HepG2 (cell line): Measurements from ENCODE around the gene MFNG. TPM values are rescaled to one million over a fixed set of nuclear protein-coding genes. Genes with fewer than 3 reads are reported as not detected.

Source experiments
- ARID2 ChIP-seq: sonication (generic); formaldehyde crosslinking; IDR thresholded peaks from 2 replicates; pipeline ENCODE4 v1.8.1; 2022; ENCODE audit warnings: mild to moderate bottlenecking, missing genetic modification reagents, borderline replicate concordance
- BRD4 ChIP-seq: sonication (generic); formaldehyde crosslinking; IDR thresholded peaks from 2 replicates; pipeline ENCODE4 v1.4.0; 2020; ENCODE audit warnings: missing genetic modification reagents
- FOXA1 ChIP-seq, 2 experiments: fragments of 450-650 bp in 1 of 2; sonication (generic) in 1 of 2; formaldehyde crosslinking in 1 of 2; IDR thresholded peaks; 2 replicates each; pipeline versions ENCODE4 v1.4.0 to v1.6.1; 2016 to 2020; ENCODE audit warnings: missing genetic modification reagents in 1 of 2
- KDM5B ChIP-seq: sonication (generic); formaldehyde crosslinking; IDR thresholded peaks from 2 replicates; pipeline ENCODE4 v1.4.0; 2020; ENCODE audit warnings: missing genetic modification reagents, mild to moderate bottlenecking, borderline replicate concordance
- PTBP1 ChIP-seq: fragments of 200-400 bp; formaldehyde crosslinking; IDR thresholded peaks from 2 replicates; pipeline ENCODE4 v1.6.1; 2018; ENCODE audit warnings: low read length, low read depth; ENCODE audit not compliant: poor library complexity, severe bottlenecking
- REL ChIP-seq: sonication (generic); formaldehyde crosslinking; conservative IDR thresholded peaks from 2 replicates; pipeline ENCODE4 v1.8.0; 2022; ENCODE audit warnings: mild to moderate bottlenecking, missing genetic modification reagents, moderate library complexity
- SP140L ChIP-seq: sonication (generic); formaldehyde crosslinking; IDR thresholded peaks from 2 replicates; pipeline ENCODE4 v1.4.0; 2020; ENCODE audit warnings: missing genetic modification reagents, borderline replicate concordance
- TSC22D2 ChIP-seq: sonication (generic); formaldehyde crosslinking; IDR thresholded peaks from 2 replicates; pipeline ENCODE4 v1.5.1; 2020; ENCODE audit warnings: missing genetic modification reagents, mild to moderate bottlenecking, borderline replicate concordance
- ZNF124 ChIP-seq: sonication (generic); formaldehyde crosslinking; IDR thresholded peaks from 2 replicates; pipeline ENCODE4 v1.4.0; 2020; ENCODE audit warnings: missing genetic modification reagents
- ZNF160 ChIP-seq: sonication (generic); formaldehyde crosslinking; IDR thresholded peaks from 2 replicates; pipeline ENCODE4 v1.8.0; 2022; ENCODE audit warnings: mild to moderate bottlenecking, inconsistent platforms, missing genetic modification reagents
- ZNF430 ChIP-seq: sonication (generic); formaldehyde crosslinking; IDR thresholded peaks from 2 replicates; pipeline ENCODE4 v1.9.0; 2021; ENCODE audit warnings: mild to moderate bottlenecking, missing genetic modification reagents
- ZNF878 ChIP-seq: sonication (generic); formaldehyde crosslinking; IDR thresholded peaks from 2 replicates; pipeline ENCODE4 v1.8.1; 2023; ENCODE audit warnings: mild to moderate bottlenecking, missing genetic modification reagents, moderate library complexity
- polyA plus RNA-seq, 8 experiments: library from polyadenylated mRNA; depleted of rRNA in 3 of 8; stranded (reverse) in 7 of 8; unstranded in 1 of 8; fragments of >200 nt; fragmentation: Illumina TruSeq in 4 of 8; extraction: Trizol in 4 of 8; gene quantifications; 2 replicates each; pipeline versions ENCODE4 v1.2.1 to v1.2.3, GENCODE V29; 2011 to 2016; ENCODE audit warnings: low read depth in 4 of 8, missing spikeins in 1 of 8, mixed read lengths in 1 of 8; ENCODE audit not compliant: insufficient read depth in 1 of 8
- total RNA-seq, 5 experiments: library from RNA; depleted of rRNA; stranded (reverse); fragments of >200 nt; fragmentation: Illumina TruSeq; extraction: Trizol; gene quantifications; 2 replicates each; pipeline ENCODE4 v1.2.3, GENCODE V29; 2016; ENCODE audit warnings: low read depth in 1 of 5
- TF ChIP-seq, protein P1 (sequence below), 2 experiments: fragments of 450-650 bp in 1 of 2; sonication (generic) in 1 of 2; formaldehyde crosslinking; IDR thresholded peaks; 2 replicates each; pipeline versions ENCODE4 v1.5.0 to v1.8.0; 2020 to 2022; ENCODE audit warnings: mild to moderate bottlenecking in 1 of 2, missing genetic modification reagents in 1 of 2
- TF ChIP-seq, protein P2 (sequence below): sonication (generic); formaldehyde crosslinking; conservative IDR thresholded peaks from 2 replicates; pipeline ENCODE4 v1.8.0; 2022; ENCODE audit warnings: missing genetic modification reagents
- TF ChIP-seq, protein P3 (sequence below): sonication (generic); formaldehyde crosslinking; IDR thresholded peaks from 2 replicates; pipeline ENCODE4 v1.4.0; 2020; ENCODE audit warnings: missing genetic modification reagents
- TF ChIP-seq, protein P4 (sequence below), 2 experiments: sonication (generic) in 1 of 2; formaldehyde crosslinking in 1 of 2; IDR thresholded peaks; 2 replicates each; pipeline versions ENCODE4 v1.6.1 to v1.9.0; 2014 to 2022; ENCODE audit warnings: antibody characterized with exemption in 1 of 2, borderline replicate concordance in 1 of 2, inconsistent platforms in 1 of 2, low read depth in 1 of 2, missing genetic modification reagents in 1 of 2

Gene MFNG
- total and polyA plus RNA-seq, 2 of the 13 experiments (the other 11 are each of a cell fraction or from before 2014, with no cell fraction given): 1.0 to 11.7 TPM

DNA sequence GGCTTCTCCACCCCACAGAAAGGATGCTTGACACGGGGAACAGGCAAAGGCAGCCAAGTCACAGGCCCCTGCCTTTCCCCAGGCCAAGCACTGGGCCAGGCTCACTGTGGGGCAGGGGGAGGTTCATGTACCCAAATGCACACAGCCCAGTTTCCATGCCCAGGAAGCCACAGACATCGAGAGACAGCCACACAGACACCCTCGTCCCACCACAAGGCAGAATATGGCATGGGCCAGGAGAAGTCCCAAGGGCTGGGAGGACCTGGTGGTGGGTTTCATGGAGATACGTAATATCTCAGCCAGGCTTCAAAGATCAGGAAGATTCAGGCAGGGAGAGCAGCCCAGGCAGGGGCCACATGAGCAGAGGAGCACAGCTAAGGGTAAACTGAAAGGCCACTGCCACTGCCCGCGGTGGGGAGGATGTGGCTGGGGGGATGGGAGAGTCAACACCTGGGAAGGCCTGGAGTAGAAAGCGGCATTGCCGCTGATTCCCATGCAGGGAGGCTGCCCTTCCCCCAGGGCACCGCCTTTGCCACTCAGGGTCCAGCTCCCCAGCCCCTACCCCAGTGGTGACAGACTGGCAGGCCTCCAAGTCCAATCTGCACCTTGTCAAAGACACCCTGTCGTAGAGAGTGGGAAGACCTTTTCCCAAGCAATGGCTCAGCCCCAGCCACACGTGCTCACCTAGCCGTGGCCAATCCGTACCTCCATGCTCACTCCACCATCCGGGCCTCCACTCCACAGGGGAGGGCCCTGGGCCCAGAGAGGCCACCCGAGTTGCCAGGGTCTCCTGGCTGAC is 2.4 kb upstream of the MFNG start (continued):
- TF ChIP-seq FOXA1 (IDR thresholded peaks at IDR 0.05) (no peak), FOXA1 (CRISPR knock-in tag; IDR thresholded peaks at IDR 0.05) (peak; percentile 89), BRD4 (CRISPR knock-in tag) (no peak), KDM5B (peak; percentile 42; the same call in 1 of the 2 replicates), ZNF878 (no peak; the same call in 1 of the 2 replicates), TSC22D2 (CRISPR knock-in tag) (no peak), ZNF160 (CRISPR knock-in tag) (no peak), REL (no peak), ZNF430 (peak; percentile 77), SP140L (no peak), PTBP1 (no peak), ZNF124 (CRISPR knock-in tag) (no peak), ARID2 (CRISPR knock-in tag) (no peak)
- TF ChIP-seq, protein P1, sequence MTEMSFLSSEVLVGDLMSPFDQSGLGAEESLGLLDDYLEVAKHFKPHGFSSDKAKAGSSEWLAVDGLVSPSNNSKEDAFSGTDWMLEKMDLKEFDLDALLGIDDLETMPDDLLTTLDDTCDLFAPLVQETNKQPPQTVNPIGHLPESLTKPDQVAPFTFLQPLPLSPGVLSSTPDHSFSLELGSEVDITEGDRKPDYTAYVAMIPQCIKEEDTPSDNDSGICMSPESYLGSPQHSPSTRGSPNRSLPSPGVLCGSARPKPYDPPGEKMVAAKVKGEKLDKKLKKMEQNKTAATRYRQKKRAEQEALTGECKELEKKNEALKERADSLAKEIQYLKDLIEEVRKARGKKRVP (CRISPR knock-in tag; IDR thresholded peaks at IDR 0.05): no peak
- TF ChIP-seq, protein P2, sequence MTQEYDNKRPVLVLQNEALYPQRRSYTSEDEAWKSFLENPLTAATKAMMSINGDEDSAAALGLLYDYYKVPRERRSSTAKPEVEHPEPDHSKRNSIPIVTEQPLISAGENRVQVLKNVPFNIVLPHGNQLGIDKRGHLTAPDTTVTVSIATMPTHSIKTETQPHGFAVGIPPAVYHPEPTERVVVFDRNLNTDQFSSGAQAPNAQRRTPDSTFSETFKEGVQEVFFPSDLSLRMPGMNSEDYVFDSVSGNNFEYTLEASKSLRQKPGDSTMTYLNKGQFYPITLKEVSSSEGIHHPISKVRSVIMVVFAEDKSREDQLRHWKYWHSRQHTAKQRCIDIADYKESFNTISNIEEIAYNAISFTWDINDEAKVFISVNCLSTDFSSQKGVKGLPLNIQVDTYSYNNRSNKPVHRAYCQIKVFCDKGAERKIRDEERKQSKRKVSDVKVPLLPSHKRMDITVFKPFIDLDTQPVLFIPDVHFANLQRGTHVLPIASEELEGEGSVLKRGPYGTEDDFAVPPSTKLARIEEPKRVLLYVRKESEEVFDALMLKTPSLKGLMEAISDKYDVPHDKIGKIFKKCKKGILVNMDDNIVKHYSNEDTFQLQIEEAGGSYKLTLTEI (CRISPR knock-in tag): no peak
- TF ChIP-seq, protein P3, sequence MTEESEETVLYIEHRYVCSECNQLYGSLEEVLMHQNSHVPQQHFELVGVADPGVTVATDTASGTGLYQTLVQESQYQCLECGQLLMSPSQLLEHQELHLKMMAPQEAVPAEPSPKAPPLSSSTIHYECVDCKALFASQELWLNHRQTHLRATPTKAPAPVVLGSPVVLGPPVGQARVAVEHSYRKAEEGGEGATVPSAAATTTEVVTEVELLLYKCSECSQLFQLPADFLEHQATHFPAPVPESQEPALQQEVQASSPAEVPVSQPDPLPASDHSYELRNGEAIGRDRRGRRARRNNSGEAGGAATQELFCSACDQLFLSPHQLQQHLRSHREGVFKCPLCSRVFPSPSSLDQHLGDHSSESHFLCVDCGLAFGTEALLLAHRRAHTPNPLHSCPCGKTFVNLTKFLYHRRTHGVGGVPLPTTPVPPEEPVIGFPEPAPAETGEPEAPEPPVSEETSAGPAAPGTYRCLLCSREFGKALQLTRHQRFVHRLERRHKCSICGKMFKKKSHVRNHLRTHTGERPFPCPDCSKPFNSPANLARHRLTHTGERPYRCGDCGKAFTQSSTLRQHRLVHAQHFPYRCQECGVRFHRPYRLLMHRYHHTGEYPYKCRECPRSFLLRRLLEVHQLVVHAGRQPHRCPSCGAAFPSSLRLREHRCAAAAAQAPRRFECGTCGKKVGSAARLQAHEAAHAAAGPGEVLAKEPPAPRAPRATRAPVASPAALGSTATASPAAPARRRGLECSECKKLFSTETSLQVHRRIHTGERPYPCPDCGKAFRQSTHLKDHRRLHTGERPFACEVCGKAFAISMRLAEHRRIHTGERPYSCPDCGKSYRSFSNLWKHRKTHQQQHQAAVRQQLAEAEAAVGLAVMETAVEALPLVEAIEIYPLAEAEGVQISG: 0 out of 2 replicates have a peak, but pooled peaks have one; percentile 29
- TF ChIP-seq, protein P4, sequence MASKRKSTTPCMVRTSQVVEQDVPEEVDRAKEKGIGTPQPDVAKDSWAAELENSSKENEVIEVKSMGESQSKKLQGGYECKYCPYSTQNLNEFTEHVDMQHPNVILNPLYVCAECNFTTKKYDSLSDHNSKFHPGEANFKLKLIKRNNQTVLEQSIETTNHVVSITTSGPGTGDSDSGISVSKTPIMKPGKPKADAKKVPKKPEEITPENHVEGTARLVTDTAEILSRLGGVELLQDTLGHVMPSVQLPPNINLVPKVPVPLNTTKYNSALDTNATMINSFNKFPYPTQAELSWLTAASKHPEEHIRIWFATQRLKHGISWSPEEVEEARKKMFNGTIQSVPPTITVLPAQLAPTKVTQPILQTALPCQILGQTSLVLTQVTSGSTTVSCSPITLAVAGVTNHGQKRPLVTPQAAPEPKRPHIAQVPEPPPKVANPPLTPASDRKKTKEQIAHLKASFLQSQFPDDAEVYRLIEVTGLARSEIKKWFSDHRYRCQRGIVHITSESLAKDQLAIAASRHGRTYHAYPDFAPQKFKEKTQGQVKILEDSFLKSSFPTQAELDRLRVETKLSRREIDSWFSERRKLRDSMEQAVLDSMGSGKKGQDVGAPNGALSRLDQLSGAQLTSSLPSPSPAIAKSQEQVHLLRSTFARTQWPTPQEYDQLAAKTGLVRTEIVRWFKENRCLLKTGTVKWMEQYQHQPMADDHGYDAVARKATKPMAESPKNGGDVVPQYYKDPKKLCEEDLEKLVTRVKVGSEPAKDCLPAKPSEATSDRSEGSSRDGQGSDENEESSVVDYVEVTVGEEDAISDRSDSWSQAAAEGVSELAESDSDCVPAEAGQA (IDR thresholded peaks at IDR 0.05; ENCODE audit: low read depth): no peak
- TF ChIP-seq, protein P4 (CRISPR knock-in tag; IDR thresholded peaks at IDR 0.05; ENCODE audit: borderline replicate concordance): no peak
